IMR-90 (cell line): ENCODE data around the gene SAMD11. TPM values are rescaled to one million over a fixed set of nuclear protein-coding genes. Genes with fewer than 3 reads are reported as not detected.

Experiments used
- ATAC-seq: fragments of 200-7000 bp; cut with Tn5 transposase; 2 replicates; pipeline ENCODE4 v1.9.1; 2020; ENCODE audit warnings: low read depth, mild to moderate bottlenecking, moderate library complexity
- BruUV-seq: library from RNA; stranded (reverse); fragments of 400-500 nt; replicated peaks from 2 replicates; lab custom pipeline; 2021; lab: Mats Ljungman, UMichigan
- CTCF ChIA-PET: fragments of 300-600 bp; formaldehyde crosslinking; extraction: SDS; loops from one replicate; lab custom pipeline; 2021; ENCODE audit warnings: antibody characterized with exemption; lab: Yijun Ruan, JAX
- POLR2A ChIA-PET: fragments of 300-600 bp; sonication (Branson Sonifier 250); formaldehyde crosslinking; loops from one replicate; lab custom pipeline; 2022; ENCODE audit warnings: antibody characterized with exemption; ENCODE audit not compliant: unreplicated experiment; lab: Charles Lee
- DNase-seq: peaks from one replicate; pipeline ENCODE4 v3.0.0; 2013
- H2AFZ ChIP-seq: replicated peaks from 2 replicates; pipeline ENCODE3; 2013; ENCODE audit warnings: low read length, mild to moderate bottlenecking; ENCODE audit not compliant: poor library complexity
- H2AK5ac ChIP-seq: 2 replicates; pipeline ENCODE4 v1.6.1; 2013; ENCODE audit warnings: low read depth, low read length, inconsistent platforms
- H2AK9ac ChIP-seq: replicated peaks from 2 replicates; pipeline ENCODE3; 2013; ENCODE audit warnings: mild to moderate bottlenecking, low read depth, low read length, moderate library complexity; ENCODE audit not compliant: poor library complexity
- H2BK120ac ChIP-seq: 2 replicates; pipeline ENCODE4 v1.6.1; 2013; ENCODE audit warnings: low read depth, low read length, inconsistent platforms
- H2BK15ac ChIP-seq: 3 replicates; pipeline ENCODE4 v1.6.1; 2013; ENCODE audit warnings: low read depth, low read length, inconsistent platforms
- H2BK20ac ChIP-seq: 2 replicates; pipeline ENCODE4 v1.6.1; 2013; ENCODE audit warnings: low read depth, mild to moderate bottlenecking, inconsistent platforms, low read length, moderate library complexity
- H2BK5ac ChIP-seq: 2 replicates; pipeline ENCODE4 v1.6.1; 2013; ENCODE audit warnings: mild to moderate bottlenecking, low read depth, low read length, inconsistent platforms; ENCODE audit not compliant: poor library complexity, severe bottlenecking
- H3K14ac ChIP-seq: replicated peaks from 2 replicates; pipeline ENCODE4 v1.6.1; 2013; ENCODE audit warnings: low read depth, low read length, inconsistent platforms
- H3K18ac ChIP-seq: 2 replicates; pipeline ENCODE4 v1.6.1; 2013; ENCODE audit warnings: low read depth, low read length, control low read depth
- H3K23ac ChIP-seq: 2 replicates; pipeline ENCODE4 v1.6.1; 2013; ENCODE audit warnings: low read depth, low read length, inconsistent platforms
- H3K27ac ChIP-seq: 2 replicates; pipeline ENCODE4 v1.5.1; 2013; ENCODE audit warnings: mild to moderate bottlenecking, control low read depth, low read length; ENCODE audit not compliant: insufficient read depth
- H3K27me3 ChIP-seq: 2 replicates; pipeline ENCODE4 v1.6.1; 2013; ENCODE audit warnings: low read length; ENCODE audit not compliant: control insufficient read depth, insufficient read depth
- H3K36me3 ChIP-seq: 2 replicates; pipeline ENCODE4 v1.6.1; 2013; ENCODE audit warnings: low read length, mixed read lengths; ENCODE audit not compliant: control insufficient read depth, insufficient read depth
- H3K4ac ChIP-seq: 2 replicates; pipeline ENCODE4 v1.6.1; 2013; ENCODE audit warnings: low read depth, low read length, inconsistent platforms
- H3K4me1 ChIP-seq: 2 replicates; pipeline ENCODE4 v1.6.1; 2013; ENCODE audit warnings: low read length, mixed read lengths; ENCODE audit not compliant: control insufficient read depth, insufficient read depth
- H3K4me2 ChIP-seq: 2 replicates; pipeline ENCODE4 v1.6.1; 2013; ENCODE audit warnings: low read depth, mild to moderate bottlenecking, control low read depth, low read length, moderate library complexity
- H3K4me3 ChIP-seq: 2 replicates; pipeline ENCODE4 v1.5.1; 2013; ENCODE audit warnings: low read depth, mild to moderate bottlenecking, control low read depth, low read length, moderate library complexity; ENCODE audit not compliant: insufficient read depth
- H3K56ac ChIP-seq: 2 replicates; pipeline ENCODE4 v1.6.1; 2013; ENCODE audit warnings: low read length, inconsistent platforms; ENCODE audit not compliant: insufficient read depth; ENCODE audit errors: extremely low read depth
- H3K79me1 ChIP-seq, 2 experiments: 2 replicates each; pipeline ENCODE4 v1.6.1; 2013; ENCODE audit warnings: low read length in 2 of 2, inconsistent platforms in 1 of 2, low read depth in 1 of 2
- H3K9ac ChIP-seq: 2 replicates; pipeline ENCODE4 v1.6.1; 2013; ENCODE audit warnings: low read depth, low read length, control low read depth
- H3K9me1 ChIP-seq: 2 replicates; pipeline ENCODE4 v1.6.1; 2013; ENCODE audit warnings: low read length, inconsistent platforms; ENCODE audit not compliant: insufficient read depth
- H3K9me3 ChIP-seq: 2 replicates; pipeline ENCODE4 v1.6.1; 2013; ENCODE audit warnings: low read length; ENCODE audit not compliant: control insufficient read depth, insufficient read depth
- H4K20me1 ChIP-seq: 2 replicates; pipeline ENCODE4 v1.6.1; 2013; ENCODE audit warnings: low read length, inconsistent platforms; ENCODE audit not compliant: insufficient read depth
- H4K5ac ChIP-seq: 2 replicates; pipeline ENCODE4 v1.6.1; 2013; ENCODE audit warnings: mild to moderate bottlenecking, low read depth, low read length, control low read depth
- H4K8ac ChIP-seq, 2 experiments: 2 replicates each; pipeline ENCODE4 v1.6.1; 2013; ENCODE audit warnings: low read depth in 2 of 2, low read length in 2 of 2, control low read depth in 1 of 2, inconsistent platforms in 1 of 2
- H4K91ac ChIP-seq: 2 replicates; pipeline ENCODE4 v1.6.1; 2013; ENCODE audit warnings: low read depth, low read length, inconsistent platforms; ENCODE audit not compliant: insufficient read depth
- BHLHE40 ChIP-seq: fragments of 150-350 bp; IDR thresholded peaks from 2 replicates; pipeline ENCODE4 v1.6.1; 2016; ENCODE audit warnings: mild to moderate bottlenecking, low read depth, low read length
- CEBPB ChIP-seq: IDR thresholded peaks from 2 replicates; pipeline ENCODE4 v1.6.1; 2012; ENCODE audit warnings: low read depth, low read length, improper control_type of control experiment
- MAZ ChIP-seq: IDR thresholded peaks from 2 replicates; pipeline ENCODE4 v1.6.1; 2012; ENCODE audit warnings: low read depth, mild to moderate bottlenecking, low read length, improper control_type of control experiment, moderate library complexity, borderline replicate concordance
- MXI1 ChIP-seq: IDR thresholded peaks from 2 replicates; pipeline ENCODE4 v1.6.1; 2012; ENCODE audit warnings: low read depth, mild to moderate bottlenecking, low read length, moderate library complexity, borderline replicate concordance
- POLR2A ChIP-seq: IDR thresholded peaks from 2 replicates; pipeline ENCODE4 v1.6.1; 2012; ENCODE audit warnings: mild to moderate bottlenecking, low read depth, low read length
- RFX5 ChIP-seq: IDR thresholded peaks from 2 replicates; pipeline ENCODE4 v1.8.0; 2012; ENCODE audit warnings: low read depth, mild to moderate bottlenecking, low read length, moderate library complexity
- SMC3 ChIP-seq: fragments of 150-350 bp; IDR thresholded peaks from 2 replicates; pipeline ENCODE4 v1.6.1; 2016; ENCODE audit warnings: low read depth, mild to moderate bottlenecking, antibody characterized with exemption, low read length, moderate library complexity
- WGBS, 2 experiments: methylation state at CpG; one replicate each; pipeline versions ENCODE4 v1.1.5 to v1.1.7; 2013; ENCODE audit warnings: missing lambda C conversion rate in 2 of 2; ENCODE audit not compliant: insufficient read length in 1 of 2; ENCODE audit errors: extremely low coverage in 2 of 2; 5-methylcytosine and 5-hydroxymethylcytosine counted together
- dilution Hi-C: fragments of 300-500 bp; cut with HindIII; formaldehyde crosslinking; loops from one replicate; pipeline ENCODE4 v1.14.3; 2018; ENCODE audit warnings: low sequenced_read_pairs; ENCODE audit not compliant: unreplicated experiment
- in situ Hi-C: fragments of 300-500 bp; cut with MboI; formaldehyde crosslinking; loops from 3 replicates; pipeline ENCODE4 v1.14.3; 2019; ENCODE audit warnings: low sequenced_read_pairs, inconsistent platforms, mixed read lengths
- intact Hi-C: fragments of 100-400 bp; cut with micrococcal nuclease; formaldehyde crosslinking; loops from 2 replicates; pipeline ENCODE4 v1.10.0; 2022
- polyA plus RNA-seq, 3 experiments: library from polyadenylated mRNA; depleted of rRNA; stranded (reverse); fragments of >200 nt; gene quantifications; 2 replicates each; pipeline ENCODE4 v1.2.3, GENCODE V29; 2012; ENCODE audit warnings: low replicate concordance in 1 of 3
- total RNA-seq: library from RNA; depleted of rRNA; stranded (reverse); fragments of >200 nt; gene quantifications from 2 replicates; pipeline ENCODE4 v1.2.3, GENCODE V29; 2012

The SAMD11 gene
- total and polyA plus RNA-seq, 2 of the 4 experiments (the other 2 are of a cell fraction): 5.9 to 22.9 TPM

- Histone ChIP-seq H3K56ac (no peak overlapping the region), H2AK5ac (no peak overlapping the region), H3K36me3 (no peaks in the 10 kb centered on the region), H3K27ac (no peak overlapping the region), H2BK20ac (no peak overlapping the region), H3K23ac (no peak overlapping the region), H2BK5ac (no peak overlapping the region), H3K9me3 (no peaks in the 10 kb centered on the region), H3K9me1 (no peaks in the 10 kb centered on the region), H2AK9ac (no peak overlapping the region), H4K91ac (no peak overlapping the region), H3K4ac (no peak overlapping the region), H2BK15ac (no peak overlapping the region), H3K14ac (no peak overlapping the region), H4K5ac (no peak overlapping the region), H4K8ac (no peak overlapping the region), H4K20me1 (no peaks in the 10 kb centered on the region; the same call in 1 of the 2 replicates), H3K9ac (no peak overlapping the region), H3K4me1 (no peaks in the 10 kb centered on the region), H3K18ac (no peak overlapping the region), H2BK120ac (no peak overlapping the region), H3K27me3 (peaks cover 5% of the 10 kb centered on the region; the same call in 1 of the 2 replicates), H3K4me2 (peak overlapping the region; percentile 71; the same call in 1 of the 2 replicates), H2AFZ (peak overlapping the region; percentile 87), H3K4me3 (no peak overlapping the region), H3K79me1 (no peaks in the 10 kb centered on the region)
- intact Hi-C loops (loop anchor here (1.0 to 5.0 kb wide), 2 partner anchors 79 to 248 kb away; partner anchors contain the start of genes B3GALT6 and SDF4), in situ Hi-C loops (no loop called here), dilution Hi-C loops (no loop called here)
- DNase-seq (no peak), ATAC-seq (no peak; the same call in 1 of the 2 replicates)
- no TSS peak for BruUV-seq
- TF ChIP-seq BHLHE40: no peak
- no peak for TF ChIP-seq SMC3
- TF ChIP-seq POLR2A: no peak
- TF ChIP-seq MXI1: no peak
- TF ChIP-seq MAZ: no peak
- TF ChIP-seq CEBPB: no peak
- no peak for TF ChIP-seq RFX5
- ChIA-PET POLR2A (no interaction called here), CTCF (interaction anchor here (0.7 to 1.5 kb wide), 7 partner anchors 9 to 79 kb away, joined by 3 to 9 read pairs (median 4); partner anchors contain the start of gene HES4)
- no CpG with 5 or more reads among the region's 12 CpGs for WGBS, 2 experiments
These were observed 60.7 kb downstream of the SAMD11 start for GRCh38 chr1:984476-984814.
